IMR-90 (cell line): ENCODE data around the gene UPK3A.

Source experiments
- BHLHE40 ChIP-seq: fragments of 150-350 bp; IDR thresholded peaks from 2 replicates; pipeline ENCODE4 v1.6.1; 2016; ENCODE audit warnings: mild to moderate bottlenecking, low read depth, low read length
- CTCF ChIP-seq: conservative IDR thresholded peaks from 2 replicates; pipeline ENCODE4 v1.5.1; 2012; ENCODE audit warnings: mild to moderate bottlenecking, low read depth, low read length, improper control_type of control experiment
- FOS ChIP-seq: fragments of 150-350 bp; IDR thresholded peaks from 2 replicates; pipeline ENCODE4 v1.6.1; 2016; ENCODE audit warnings: low read depth, low read length
- POLR2A ChIP-seq: IDR thresholded peaks from 2 replicates; pipeline ENCODE4 v1.6.1; 2012; ENCODE audit warnings: mild to moderate bottlenecking, low read depth, low read length
- RCOR1 ChIP-seq: IDR thresholded peaks from 2 replicates; pipeline ENCODE4 v1.6.1; 2012; ENCODE audit warnings: mild to moderate bottlenecking, low read length, improper control_type of control experiment; ENCODE audit not compliant: insufficient replicate concordance
- RFX5 ChIP-seq: IDR thresholded peaks from 2 replicates; pipeline ENCODE4 v1.8.0; 2012; ENCODE audit warnings: low read depth, mild to moderate bottlenecking, low read length, moderate library complexity

- no peak for TF ChIP-seq CTCF
- no peak for TF ChIP-seq BHLHE40
- TF ChIP-seq POLR2A: no peak
- TF ChIP-seq RCOR1: no peak
- TF ChIP-seq RFX5: no peak
- TF ChIP-seq FOS: no peak
These were observed 46.4 kb upstream of the UPK3A start for GRCh38 chr22:45238076-45238956.
